LNCAP (cell line): ENCODE measurements around the gene CNTNAP2.

ENCODE experiments used
- CTCF ChIP-seq: fragments of 450-650 bp; IDR thresholded peaks from 2 replicates; pipeline ENCODE4 v1.5.1; 2017; ENCODE audit warnings: mild to moderate bottlenecking

CNTNAP2 gene

GRCh38 chr7:146116521-146117222 lies at the start of gene CNTNAP2:
CNTNAP2 (plus strand) TSS chr7:146116801; CDS start chr7:146116877, 76 bp downstream.
- TF ChIP-seq CTCF = no peak

- TF ChIP-seq CTCF = no peak
Observed at GRCh38 chr7:146067880-146068279, 48.7 kb upstream of the CNTNAP2 start.

DNA sequence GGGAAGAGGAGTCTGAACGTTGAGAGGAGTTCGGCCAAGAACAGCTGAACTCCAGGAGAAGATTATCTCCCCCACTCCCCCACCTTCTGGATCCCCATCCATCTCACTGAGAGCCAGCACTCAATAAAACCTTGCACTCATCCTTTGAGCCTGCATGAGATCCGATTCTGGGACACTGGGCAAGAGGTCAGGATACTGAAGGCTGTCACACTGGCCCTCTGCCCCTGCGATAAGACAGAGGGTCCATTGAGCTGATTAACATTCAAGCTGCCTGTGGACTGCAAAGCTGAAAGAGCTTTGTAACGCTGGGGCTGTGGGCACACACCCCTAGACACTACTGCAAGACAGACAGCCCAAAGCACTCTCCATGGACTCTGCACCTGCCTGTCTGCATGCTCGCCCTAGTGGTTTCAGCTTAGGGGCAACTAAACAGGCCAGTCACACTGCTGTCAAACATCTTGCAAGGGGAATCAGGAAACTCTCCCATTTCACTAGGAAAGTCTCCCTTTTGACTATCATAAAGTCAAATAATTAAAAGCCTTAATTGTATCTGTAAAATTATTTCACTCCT lies 42.3 kb upstream of the CNTNAP2 start:
- no peak for TF ChIP-seq CTCF

GRCh38 chr7:146076344-146076743 lies 40.3 kb upstream of the CNTNAP2 start:
- no peak for TF ChIP-seq CTCF

DNA sequence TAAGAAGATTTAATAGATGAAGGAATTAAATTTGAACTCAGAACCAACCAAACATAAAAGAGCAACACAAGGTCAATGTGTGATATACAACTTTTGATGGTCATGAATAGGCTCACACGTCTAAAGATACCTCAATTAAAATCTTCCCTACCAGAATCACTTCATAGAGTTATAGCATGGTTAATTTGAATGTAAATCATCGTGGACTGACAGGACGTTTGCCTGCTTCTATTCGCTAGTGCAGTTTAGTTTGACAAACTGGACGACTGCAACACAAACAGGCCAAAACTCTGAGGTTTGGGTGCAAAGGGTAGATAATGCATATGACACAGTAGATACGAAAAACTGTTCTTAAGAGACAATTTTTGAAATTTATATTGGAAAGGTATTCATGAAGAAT lies 32.5 kb upstream of the CNTNAP2 start:
- no peak for TF ChIP-seq CTCF

DNA sequence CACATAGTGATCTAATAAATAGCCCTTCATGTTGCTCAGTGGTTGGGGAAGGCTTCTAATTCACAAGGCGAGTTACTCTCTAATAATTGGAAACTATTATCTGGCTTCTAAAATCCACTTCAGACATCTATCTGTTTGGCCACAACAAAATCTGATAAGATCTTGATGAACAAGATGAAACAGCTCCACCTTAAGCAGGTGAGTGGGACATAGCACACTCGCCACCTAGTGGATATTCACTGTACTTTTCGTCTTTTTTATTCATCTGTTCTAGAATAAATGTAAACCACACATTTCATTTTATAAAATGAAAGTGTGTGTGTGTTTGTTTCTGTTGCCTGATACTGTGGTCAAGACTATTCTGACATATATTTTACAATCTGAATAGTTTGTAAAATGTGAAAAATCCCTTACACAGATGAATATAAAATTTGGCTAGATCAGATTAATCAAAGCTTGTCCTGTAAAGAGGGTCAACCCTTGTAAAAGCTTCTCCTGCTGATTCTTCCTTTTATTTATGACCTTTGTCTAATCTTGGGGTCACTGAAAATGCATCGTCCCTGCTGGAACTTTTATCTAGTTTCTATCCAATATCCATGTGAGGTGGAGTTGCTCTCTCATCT lies 26.5 kb upstream of the CNTNAP2 start:
- TF ChIP-seq CTCF = peak; percentile 77

GRCh38 chr7:146094356-146094755 lies 22.2 kb upstream of the CNTNAP2 start:
- TF ChIP-seq CTCF = no peak
